ENCODE data around the gene GPM6B.

GRCh38 chrX:13764281-13764680 is 52.6 kb downstream of the GPM6B start:
- TF ChIP-seq MAFK (IDR thresholded peaks at IDR 0.05; ENCODE audit: low read depth, low read length): no peak
- no peak for TF ChIP-seq BHLHE40 (IDR thresholded peaks at IDR 0.05; ENCODE audit: low read depth, low read length)
- TF ChIP-seq, protein P1, sequence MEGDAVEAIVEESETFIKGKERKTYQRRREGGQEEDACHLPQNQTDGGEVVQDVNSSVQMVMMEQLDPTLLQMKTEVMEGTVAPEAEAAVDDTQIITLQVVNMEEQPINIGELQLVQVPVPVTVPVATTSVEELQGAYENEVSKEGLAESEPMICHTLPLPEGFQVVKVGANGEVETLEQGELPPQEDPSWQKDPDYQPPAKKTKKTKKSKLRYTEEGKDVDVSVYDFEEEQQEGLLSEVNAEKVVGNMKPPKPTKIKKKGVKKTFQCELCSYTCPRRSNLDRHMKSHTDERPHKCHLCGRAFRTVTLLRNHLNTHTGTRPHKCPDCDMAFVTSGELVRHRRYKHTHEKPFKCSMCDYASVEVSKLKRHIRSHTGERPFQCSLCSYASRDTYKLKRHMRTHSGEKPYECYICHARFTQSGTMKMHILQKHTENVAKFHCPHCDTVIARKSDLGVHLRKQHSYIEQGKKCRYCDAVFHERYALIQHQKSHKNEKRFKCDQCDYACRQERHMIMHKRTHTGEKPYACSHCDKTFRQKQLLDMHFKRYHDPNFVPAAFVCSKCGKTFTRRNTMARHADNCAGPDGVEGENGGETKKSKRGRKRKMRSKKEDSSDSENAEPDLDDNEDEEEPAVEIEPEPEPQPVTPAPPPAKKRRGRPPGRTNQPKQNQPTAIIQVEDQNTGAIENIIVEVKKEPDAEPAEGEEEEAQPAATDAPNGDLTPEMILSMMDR (conservative IDR thresholded peaks at IDR 0.05; ENCODE audit: low read depth, low read length): no peak
- TF ChIP-seq, protein P2, sequence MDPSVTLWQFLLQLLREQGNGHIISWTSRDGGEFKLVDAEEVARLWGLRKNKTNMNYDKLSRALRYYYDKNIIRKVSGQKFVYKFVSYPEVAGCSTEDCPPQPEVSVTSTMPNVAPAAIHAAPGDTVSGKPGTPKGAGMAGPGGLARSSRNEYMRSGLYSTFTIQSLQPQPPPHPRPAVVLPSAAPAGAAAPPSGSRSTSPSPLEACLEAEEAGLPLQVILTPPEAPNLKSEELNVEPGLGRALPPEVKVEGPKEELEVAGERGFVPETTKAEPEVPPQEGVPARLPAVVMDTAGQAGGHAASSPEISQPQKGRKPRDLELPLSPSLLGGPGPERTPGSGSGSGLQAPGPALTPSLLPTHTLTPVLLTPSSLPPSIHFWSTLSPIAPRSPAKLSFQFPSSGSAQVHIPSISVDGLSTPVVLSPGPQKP (IDR thresholded peaks at IDR 0.05; ENCODE audit: borderline replicate concordance, low read depth, low read length): no peak
- TF ChIP-seq USF2 (IDR thresholded peaks at IDR 0.05; ENCODE audit: low read depth, low read length): no peak
- no peak for TF ChIP-seq RAD21 (IDR thresholded peaks at IDR 0.05; ENCODE audit: low read length)

Measured in IMR-90 (cell line).